ENCODE results near the gene CARD6. TPM values are rescaled to one million over a fixed set of nuclear protein-coding genes. Genes with fewer than 3 reads are reported as not detected.

CARD6 gene
- total and polyA plus RNA-seq, 2 of the 13 experiments (the other 11 are each of a cell fraction or from before 2014, with no cell fraction given) = 0.33 to 1.4 TPM

DNA sequence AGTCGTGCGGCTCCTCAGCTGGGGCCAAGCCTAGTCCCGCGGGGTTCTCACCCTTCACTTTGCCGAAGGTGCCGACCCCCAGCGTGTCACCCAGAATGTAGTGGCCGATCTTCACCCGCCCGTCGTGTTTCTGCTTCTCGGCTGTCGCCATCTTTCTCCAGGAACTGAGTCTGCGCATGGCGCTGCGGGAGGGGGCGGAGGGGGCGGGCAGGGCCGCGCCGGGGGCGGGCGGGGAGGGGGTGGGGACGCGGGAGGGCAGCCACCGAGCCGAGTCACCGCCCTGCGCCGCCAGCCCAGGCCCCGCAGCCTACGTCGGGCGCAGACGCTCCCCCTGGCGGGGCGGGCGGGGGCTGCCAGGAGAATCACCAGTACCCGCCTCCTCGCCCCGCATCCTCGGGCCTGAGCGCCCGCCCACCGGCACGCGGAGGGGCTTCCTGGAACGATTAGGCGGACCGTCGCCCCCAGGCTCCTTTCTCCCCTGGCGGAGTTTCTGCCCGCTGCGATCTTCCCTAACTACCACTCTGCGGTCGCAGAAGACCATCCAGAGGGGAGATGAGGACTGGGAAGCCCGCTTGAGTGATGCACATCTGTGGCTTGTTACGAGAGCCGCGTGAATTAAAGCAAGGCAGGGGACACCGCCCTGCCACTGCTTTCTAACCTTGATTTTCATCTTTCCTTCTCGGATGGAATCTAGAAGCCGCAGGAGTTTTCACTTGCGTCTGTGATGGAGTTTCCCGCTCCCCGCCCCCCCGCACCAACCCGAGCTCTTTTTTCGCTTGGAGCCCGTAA lies 43.0 kb upstream of the CARD6 start, which contains the start of gene PRKAA1 (continued):
- TF ChIP-seq ZBED4 (CRISPR knock-in tag; IDR thresholded peaks at IDR 0.05; ENCODE audit: borderline replicate concordance) = peak; percentile 30; the same call in 1 of the 2 replicates
- peak; percentile 75; the same call in 1 of the 2 replicates for TF ChIP-seq ZNF607 (CRISPR knock-in tag; IDR thresholded peaks at IDR 0.05; ENCODE audit: borderline replicate concordance)
- TF ChIP-seq ZNF788 (CRISPR knock-in tag; IDR thresholded peaks at IDR 0.05; ENCODE audit: borderline replicate concordance) = peak; percentile 91
- peak; percentile 50 for TF ChIP-seq GATAD1 (CRISPR knock-in tag; IDR thresholded peaks at IDR 0.05)
- no peak for TF ChIP-seq SRSF9 (IDR thresholded peaks at IDR 0.05; ENCODE audit: borderline replicate concordance, insufficient read depth, low read depth, low read length, poor library complexity, severe bottlenecking)
- TF ChIP-seq MLLT10 (CRISPR knock-in tag; IDR thresholded peaks at IDR 0.05) = no peak
- TF ChIP-seq, protein P1, sequence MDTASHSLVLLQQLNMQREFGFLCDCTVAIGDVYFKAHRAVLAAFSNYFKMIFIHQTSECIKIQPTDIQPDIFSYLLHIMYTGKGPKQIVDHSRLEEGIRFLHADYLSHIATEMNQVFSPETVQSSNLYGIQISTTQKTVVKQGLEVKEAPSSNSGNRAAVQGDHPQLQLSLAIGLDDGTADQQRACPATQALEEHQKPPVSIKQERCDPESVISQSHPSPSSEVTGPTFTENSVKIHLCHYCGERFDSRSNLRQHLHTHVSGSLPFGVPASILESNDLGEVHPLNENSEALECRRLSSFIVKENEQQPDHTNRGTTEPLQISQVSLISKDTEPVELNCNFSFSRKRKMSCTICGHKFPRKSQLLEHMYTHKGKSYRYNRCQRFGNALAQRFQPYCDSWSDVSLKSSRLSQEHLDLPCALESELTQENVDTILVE (CRISPR knock-in tag; IDR thresholded peaks at IDR 0.05) = 0 out of 2 replicates have a peak, but pooled peaks have one; percentile 40
- no peak for TF ChIP-seq ZNF550 (CRISPR knock-in tag; IDR thresholded peaks at IDR 0.05; ENCODE audit: borderline replicate concordance)
- no peak for TF ChIP-seq ZNF839 (CRISPR knock-in tag; IDR thresholded peaks at IDR 0.05; ENCODE audit: borderline replicate concordance)
- TF ChIP-seq ZSCAN21 (CRISPR knock-in tag; IDR thresholded peaks at IDR 0.05; ENCODE audit: borderline replicate concordance) = peak; percentile 53; the same call in 1 of the 2 replicates
- TF ChIP-seq, protein P2, sequence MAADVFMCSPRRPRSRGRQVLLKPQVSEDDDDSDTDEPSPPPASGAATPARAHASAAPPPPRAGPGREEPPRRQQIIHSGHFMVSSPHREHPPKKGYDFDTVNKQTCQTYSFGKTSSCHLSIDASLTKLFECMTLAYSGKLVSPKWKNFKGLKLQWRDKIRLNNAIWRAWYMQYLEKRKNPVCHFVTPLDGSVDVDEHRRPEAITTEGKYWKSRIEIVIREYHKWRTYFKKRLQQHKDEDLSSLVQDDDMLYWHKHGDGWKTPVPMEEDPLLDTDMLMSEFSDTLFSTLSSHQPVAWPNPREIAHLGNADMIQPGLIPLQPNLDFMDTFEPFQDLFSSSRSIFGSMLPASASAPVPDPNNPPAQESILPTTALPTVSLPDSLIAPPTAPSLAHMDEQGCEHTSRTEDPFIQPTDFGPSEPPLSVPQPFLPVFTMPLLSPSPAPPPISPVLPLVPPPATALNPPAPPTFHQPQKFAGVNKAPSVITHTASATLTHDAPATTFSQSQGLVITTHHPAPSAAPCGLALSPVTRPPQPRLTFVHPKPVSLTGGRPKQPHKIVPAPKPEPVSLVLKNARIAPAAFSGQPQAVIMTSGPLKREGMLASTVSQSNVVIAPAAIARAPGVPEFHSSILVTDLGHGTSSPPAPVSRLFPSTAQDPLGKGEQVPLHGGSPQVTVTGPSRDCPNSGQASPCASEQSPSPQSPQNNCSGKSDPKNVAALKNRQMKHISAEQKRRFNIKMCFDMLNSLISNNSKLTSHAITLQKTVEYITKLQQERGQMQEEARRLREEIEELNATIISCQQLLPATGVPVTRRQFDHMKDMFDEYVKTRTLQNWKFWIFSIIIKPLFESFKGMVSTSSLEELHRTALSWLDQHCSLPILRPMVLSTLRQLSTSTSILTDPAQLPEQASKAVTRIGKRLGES (CRISPR knock-in tag; IDR thresholded peaks at IDR 0.05; ENCODE audit: borderline replicate concordance) = no peak
- 0 out of 2 replicates have a peak, but pooled peaks have one; percentile 20 for TF ChIP-seq MEIS2 (CRISPR knock-in tag; IDR thresholded peaks at IDR 0.05)
- TF ChIP-seq ZNF263 (CRISPR knock-in tag; IDR thresholded peaks at IDR 0.05) = peak; percentile 43; the same call in 1 of the 2 replicates
- no peak for TF ChIP-seq ZNF296 (CRISPR knock-in tag; conservative IDR thresholded peaks at IDR 0.05)
